ENCODE results near the gene TECPR1. TPM values are rescaled to one million over a fixed set of nuclear protein-coding genes. Genes with fewer than 3 reads are reported as not detected.

The TECPR1 gene
- total and polyA plus RNA-seq, 2 of the 8 experiments (the other 6 are each of a cell fraction or from before 2014, with no cell fraction given): 1.3 to 11.1 TPM

DNA sequence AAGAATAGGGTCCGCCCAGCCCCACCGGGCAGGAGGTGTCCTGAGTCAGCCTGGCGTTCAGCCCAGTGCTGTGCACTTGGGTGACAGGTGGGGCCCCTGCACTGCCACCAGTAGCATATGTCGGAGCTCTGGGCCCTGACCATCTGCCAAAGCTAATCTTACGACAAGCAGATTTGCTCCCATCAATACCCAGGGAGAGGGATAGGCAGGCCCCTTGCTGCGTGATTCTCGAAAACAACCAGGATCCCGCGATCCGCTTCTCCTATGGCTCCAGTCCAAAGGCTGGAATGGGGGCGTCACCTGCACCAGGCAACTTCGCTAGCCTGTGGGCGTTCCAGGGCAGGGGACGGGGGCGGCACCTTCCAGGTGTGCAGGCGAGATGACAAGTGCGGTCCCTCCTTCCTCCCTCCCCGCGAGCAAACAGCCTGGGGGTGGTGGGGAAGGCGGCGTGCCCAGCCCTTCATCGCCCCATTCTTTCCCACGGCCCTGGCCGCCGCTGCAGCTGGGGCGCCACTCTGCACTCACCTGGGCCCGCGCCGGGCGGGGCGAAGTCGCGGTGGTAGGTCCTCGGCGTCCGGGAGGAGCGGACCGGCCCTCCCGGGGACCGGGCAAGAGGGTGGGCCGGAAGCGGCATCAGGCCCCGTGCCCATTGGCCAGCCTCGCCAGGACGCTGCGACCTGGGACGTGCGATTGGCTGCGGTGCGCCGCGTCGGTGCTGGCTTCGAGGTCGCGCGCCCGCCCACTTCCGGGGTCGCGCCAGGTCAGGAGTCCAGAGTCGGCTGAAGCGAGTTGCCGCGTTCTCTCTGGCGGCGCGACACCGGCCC, at the start of gene TECPR1 (continued):
- TF ChIP-seq JUN (IDR thresholded peaks at IDR 0.05; ENCODE audit: low read depth, low read length): no peak
- TF ChIP-seq RAD21 (IDR thresholded peaks at IDR 0.05 in 1 of 2, conservative IDR thresholded peaks at IDR 0.05 in 1 of 2; ENCODE audit: low read depth in 2 of 2, low read length in 2 of 2): no peak
- TF ChIP-seq SIN3A (conservative IDR thresholded peaks at IDR 0.05 in 1 of 2, IDR thresholded peaks at IDR 0.05 in 1 of 2; ENCODE audit: low read depth in 1 of 2, low read length in 2 of 2): peak; percentile 52 to 84; a peak in 3 of 4 replicates
- TF ChIP-seq TAF1 (IDR thresholded peaks at IDR 0.05; ENCODE audit: low read depth, low read length): peak; percentile 5; the same call in 1 of the 2 replicates
- TF ChIP-seq HDAC2 (IDR thresholded peaks at IDR 0.05; ENCODE audit: borderline replicate concordance in 1 of 2, low read depth in 2 of 2, low read length in 2 of 2): peak; percentile 34 to 46; a peak in 1 of 4 replicates
- TF ChIP-seq YY1 (IDR thresholded peaks at IDR 0.05; ENCODE audit: low read depth, low read length): no peak
- no peak for TF ChIP-seq KDM1A (IDR thresholded peaks at IDR 0.05; ENCODE audit: borderline replicate concordance, low read length)
- peak; percentile 92 for TF ChIP-seq GABPA (IDR thresholded peaks at IDR 0.05; ENCODE audit: borderline replicate concordance, insufficient read depth, low read length)
- peak; percentile 27; the same call in 1 of the 2 replicates for TF ChIP-seq SP2 (IDR thresholded peaks at IDR 0.05; ENCODE audit: low read length)
- TF ChIP-seq KDM5A (IDR thresholded peaks at IDR 0.05; ENCODE audit: low read length): no peak
- TF ChIP-seq SP1 (IDR thresholded peaks at IDR 0.05; ENCODE audit: low read depth, low read length): peak; percentile 83
- TF ChIP-seq RFX5 (IDR thresholded peaks at IDR 0.05; ENCODE audit: borderline replicate concordance, low read depth, low read length): no peak
- TF ChIP-seq SRF (IDR thresholded peaks at IDR 0.05; ENCODE audit: low read depth, low read length): no peak
- TF ChIP-seq BACH1 (IDR thresholded peaks at IDR 0.05; ENCODE audit: low read length): 0 out of 2 replicates have a peak, but pooled peaks have one; percentile 5
- no peak for TF ChIP-seq EP300 (IDR thresholded peaks at IDR 0.05; ENCODE audit: borderline replicate concordance in 1 of 2, low read depth in 2 of 2, low read length in 2 of 2)
- TF ChIP-seq SP4 (IDR thresholded peaks at IDR 0.05; ENCODE audit: low read length): 0 out of 2 replicates have a peak, but pooled peaks have one; percentile 64
- TF ChIP-seq TAF7 (optimal IDR thresholded peaks at IDR 0.05; ENCODE audit: borderline replicate concordance, low read depth, low read length): no peak
- TF ChIP-seq POLR2A (IDR thresholded peaks at IDR 0.05; ENCODE audit: control extremely low read depth in 1 of 2, low read depth in 2 of 2, low read length in 2 of 2): peak in 1 of 2 experiments; percentile 48; a peak in 1 of 3 replicates
- TF ChIP-seq, protein P1, sequence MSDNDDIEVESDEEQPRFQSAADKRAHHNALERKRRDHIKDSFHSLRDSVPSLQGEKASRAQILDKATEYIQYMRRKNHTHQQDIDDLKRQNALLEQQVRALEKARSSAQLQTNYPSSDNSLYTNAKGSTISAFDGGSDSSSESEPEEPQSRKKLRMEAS (IDR thresholded peaks at IDR 0.05): no peak; the same call in 1 of the 2 replicates
- TF ChIP-seq, protein P2, sequence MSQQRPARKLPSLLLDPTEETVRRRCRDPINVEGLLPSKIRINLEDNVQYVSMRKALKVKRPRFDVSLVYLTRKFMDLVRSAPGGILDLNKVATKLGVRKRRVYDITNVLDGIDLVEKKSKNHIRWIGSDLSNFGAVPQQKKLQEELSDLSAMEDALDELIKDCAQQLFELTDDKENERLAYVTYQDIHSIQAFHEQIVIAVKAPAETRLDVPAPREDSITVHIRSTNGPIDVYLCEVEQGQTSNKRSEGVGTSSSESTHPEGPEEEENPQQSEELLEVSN (IDR thresholded peaks at IDR 0.05): no peak
- no peak for TF ChIP-seq BCL11A (IDR thresholded peaks at IDR 0.05; ENCODE audit: low read depth in 2 of 2, low read length in 2 of 2)
